Omental fat pad (tissue), 4 donors: ENCODE measurements around the gene ZPLD1. TPM values are rescaled to one million over a fixed set of nuclear protein-coding genes. Genes with fewer than 3 reads are reported as not detected.

Experiments used
- ATAC-seq: fragments of 150-250 bp; one replicate; pipeline ENCODE4 v1.9.1; 2016; ENCODE audit warnings: mild to moderate bottlenecking, moderate library complexity; ENCODE audit not compliant: low FRiP score
- DNase-seq: peaks from one replicate; pipeline ENCODE4 v3.0.0-alpha.2; 2019; ENCODE audit warnings: low spot score
- CTCF ChIP-seq, 3 donors: fragments of 450-650 bp; IDR thresholded peaks; one replicate each; pipeline ENCODE4 v1.5.1; 2016 to 2017; ENCODE audit warnings: antibody characterized with exemption in 3 of 3, mild to moderate bottlenecking in 3 of 3, moderate library complexity in 2 of 3
- total RNA-seq, 4 donors: library from RNA; depleted of rRNA; stranded (reverse); fragments of >200 nt; gene quantifications; one replicate each; pipeline ENCODE4 v1.1.0, GENCODE V29; 2016

Gene ZPLD1
- total RNA-seq, 4 donors from 2014 or later: not detected

- TF ChIP-seq CTCF (IDR thresholded peaks at IDR 0.05): no peak
- DNase-seq (no peak), ATAC-seq (no peak)
These were observed 34.7 kb upstream of the ZPLD1 start for GRCh38 chr3:102400142-102400541.

- ATAC-seq: no peak
- no peak for TF ChIP-seq CTCF (IDR thresholded peaks at IDR 0.05)
These were observed 34.0 kb upstream of the ZPLD1 start for GRCh38 chr3:102400766-102401165.

GRCh38 chr3:102410616-102411015 lies 24.2 kb upstream of the ZPLD1 start:
- ATAC-seq (no peak), DNase-seq (no peak)
- no peak for TF ChIP-seq CTCF (IDR thresholded peaks at IDR 0.05)

More at GRCh38 chr3:102400766-102401165, 34.0 kb upstream of the ZPLD1 start:
- no peak for DNase-seq

- no peak for DNase-seq
- no peak for ATAC-seq
- no peak for TF ChIP-seq CTCF (IDR thresholded peaks at IDR 0.05)
These were observed 19.3 kb upstream of the ZPLD1 start for GRCh38 chr3:102415553-102415952.

GRCh38 chr3:102419786-102420185 lies 15.0 kb upstream of the ZPLD1 start:
- no peak for ATAC-seq
- DNase-seq: no peak
- no peak for TF ChIP-seq CTCF (IDR thresholded peaks at IDR 0.05)

- no peak for TF ChIP-seq CTCF (IDR thresholded peaks at IDR 0.05)
- DNase-seq: no peak
- ATAC-seq: no peak
These were observed 7.0 kb downstream of the ZPLD1 start for GRCh38 chr3:102441832-102442231.

GRCh38 chr3:102443021-102443420 lies 8.2 kb downstream of the ZPLD1 start:
- no peak for DNase-seq
- TF ChIP-seq CTCF (IDR thresholded peaks at IDR 0.05): no peak
- no peak for ATAC-seq
